Stimulated activated CD8-positive, alpha-beta memory T cell treated with anti-CD3 and anti-CD28 coated beads, Interleukin-2, amount 100 ng/mL, for 48 hours (primary cell): ENCODE measurements around the gene BYSL.

ENCODE experiments used
- DNase-seq, 2 donors: peaks; one replicate each; pipeline ENCODE4 v3.0.0-alpha.2; 2020; ENCODE audit warnings: low read depth in 2 of 2

The BYSL gene

GRCh38 chr6:41914869-41915530 lies 6.3 kb upstream of the BYSL start:
- DNase-seq = no peak

GRCh38 chr6:41917528-41917927 lies 3.8 kb upstream of the BYSL start:
- no peak for DNase-seq

DNA sequence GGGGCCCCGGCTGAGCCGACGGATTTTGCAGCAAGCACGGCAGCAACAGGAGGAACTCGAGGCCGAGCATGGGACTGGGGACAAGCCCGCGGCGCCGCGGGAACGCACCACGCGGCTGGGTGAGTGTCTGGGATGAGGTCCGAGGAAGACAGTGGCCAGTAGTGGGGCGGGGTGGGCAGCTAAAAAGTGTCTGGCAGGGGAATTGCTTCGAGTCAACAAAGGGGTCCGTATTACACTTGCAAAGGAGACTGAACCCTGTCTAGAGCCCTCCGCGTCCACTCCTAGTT lies 356 bp downstream of the BYSL start:
- no peak for DNase-seq

DNA sequence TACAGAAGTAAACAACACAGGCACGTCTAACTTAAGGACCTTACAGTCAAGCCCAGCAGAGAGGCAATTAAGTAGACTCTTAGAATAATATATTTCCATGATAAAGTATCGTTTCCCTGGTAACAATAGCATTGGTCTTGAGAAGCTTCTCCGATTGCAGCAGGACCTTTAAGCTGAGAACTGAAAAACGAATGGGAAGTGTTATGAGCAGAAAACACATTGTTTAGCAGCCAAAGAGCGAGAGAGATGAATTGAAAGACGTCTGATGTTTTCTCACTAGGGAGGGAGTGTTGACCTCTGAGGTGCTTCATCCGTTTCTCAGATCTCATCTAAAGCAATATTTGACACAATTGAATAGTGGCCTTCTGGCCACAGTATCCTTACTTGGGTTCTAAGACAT lies 855 bp downstream of the BYSL start:
- DNase-seq = no peak

DNA sequence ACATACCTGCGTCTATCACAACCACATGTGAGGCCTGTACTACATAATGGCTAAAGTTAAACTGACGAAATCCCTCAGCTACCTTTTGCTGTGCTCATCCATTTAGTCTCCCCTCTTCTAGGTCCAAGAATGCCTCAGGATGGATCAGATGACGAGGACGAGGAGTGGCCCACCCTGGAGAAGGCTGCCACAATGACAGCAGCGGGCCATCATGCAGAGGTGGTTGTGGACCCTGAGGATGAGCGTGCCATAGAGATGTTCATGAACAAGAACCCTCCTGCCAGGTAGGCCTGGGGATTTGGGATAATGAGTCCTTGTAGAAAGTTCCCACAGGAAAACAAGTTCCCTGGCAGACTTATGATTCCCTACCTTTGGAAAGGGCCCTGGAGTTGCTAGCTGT lies 6.0 kb downstream of the BYSL start:
- DNase-seq = no peak

GRCh38 chr6:41929924-41930323 lies 8.6 kb downstream of the BYSL start:
- no peak for DNase-seq

DNA sequence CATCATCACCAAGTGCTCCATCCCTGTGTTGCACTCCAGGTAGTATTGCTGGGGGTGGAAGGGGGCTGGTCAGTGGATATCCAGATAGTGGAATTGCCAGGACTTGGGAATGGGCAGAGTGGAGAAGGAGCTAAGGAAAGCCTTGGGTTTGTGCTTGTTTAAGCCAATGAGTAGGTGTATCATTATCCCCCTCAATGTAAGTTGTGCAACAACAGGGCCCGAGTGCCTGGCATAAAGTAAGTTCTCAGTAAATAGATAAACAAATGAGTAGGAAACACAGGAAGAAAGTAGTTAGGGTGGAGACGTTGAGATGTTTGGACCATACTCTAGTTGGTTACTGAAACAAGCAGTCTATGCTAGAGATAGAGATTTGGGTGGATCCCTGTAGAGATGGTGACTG lies 10.5 kb downstream of the BYSL start:
- DNase-seq = no peak

DNA sequence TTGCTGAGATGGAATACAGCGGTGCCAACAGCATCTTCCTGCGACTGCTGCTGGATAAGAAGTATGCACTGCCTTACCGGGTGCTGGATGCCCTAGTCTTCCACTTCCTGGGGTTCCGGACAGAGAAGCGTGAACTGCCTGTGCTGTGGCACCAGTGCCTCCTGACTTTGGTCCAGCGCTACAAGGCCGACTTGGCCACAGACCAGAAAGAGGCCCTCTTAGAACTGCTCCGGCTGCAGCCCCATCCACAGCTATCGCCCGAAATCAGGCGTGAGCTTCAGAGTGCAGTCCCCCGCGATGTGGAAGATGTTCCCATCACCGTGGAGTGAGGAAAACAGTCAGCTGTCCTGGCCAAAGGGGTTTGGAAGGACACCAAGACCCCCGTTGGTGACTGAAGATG lies 11.1 kb downstream of the BYSL start:
- DNase-seq = no peak

- DNase-seq = no peak
These were observed 13.2 kb downstream of the BYSL start for GRCh38 chr6:41934278-41935192.

- DNase-seq = no peak
These were observed 13.9 kb downstream of the BYSL start for GRCh38 chr6:41935193-41935574.

GRCh38 chr6:41935685-41936072 lies 14.4 kb downstream of the BYSL start:
- no peak for DNase-seq

DNA sequence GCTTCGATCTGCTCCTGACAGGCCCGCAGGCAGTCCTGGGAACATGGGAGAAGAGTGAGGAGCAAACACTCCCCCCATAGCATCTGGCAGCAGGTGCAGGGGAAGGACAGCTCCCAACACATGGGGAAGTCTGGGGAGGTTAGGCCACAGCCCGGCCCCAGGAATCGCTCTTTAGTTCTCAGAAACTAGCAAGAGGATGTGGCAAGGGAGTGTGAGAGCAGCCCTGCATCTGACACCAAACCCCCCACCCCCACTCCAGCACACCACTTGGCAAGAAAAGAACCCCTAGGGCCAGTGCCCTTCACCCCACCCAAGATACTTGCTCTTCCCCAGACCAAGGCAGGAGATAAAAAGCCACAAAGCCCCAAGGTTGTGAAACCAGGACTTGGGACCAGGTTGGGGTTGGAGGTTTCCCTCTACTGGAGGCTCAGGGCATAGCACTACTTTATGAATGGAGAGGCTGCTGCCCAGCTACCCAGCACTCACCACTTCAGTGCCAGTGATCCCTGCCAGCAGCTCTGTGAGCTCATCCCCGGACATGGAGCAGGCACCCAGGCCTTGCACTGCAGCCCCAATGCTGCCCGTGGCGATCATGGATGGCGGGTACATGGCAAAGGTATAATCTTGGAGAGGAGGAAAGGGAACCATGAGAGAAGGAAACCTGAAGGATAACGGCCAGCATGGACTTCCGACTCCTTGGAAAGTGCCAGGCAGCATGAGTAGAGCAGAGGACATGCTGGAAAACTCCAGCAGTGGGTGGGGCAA lies 15.0 kb downstream of the BYSL start:
- peak; percentile 71 to 76 for DNase-seq

GRCh38 chr6:41937472-41937860 lies 16.2 kb downstream of the BYSL start:
- DNase-seq = no peak

DNA sequence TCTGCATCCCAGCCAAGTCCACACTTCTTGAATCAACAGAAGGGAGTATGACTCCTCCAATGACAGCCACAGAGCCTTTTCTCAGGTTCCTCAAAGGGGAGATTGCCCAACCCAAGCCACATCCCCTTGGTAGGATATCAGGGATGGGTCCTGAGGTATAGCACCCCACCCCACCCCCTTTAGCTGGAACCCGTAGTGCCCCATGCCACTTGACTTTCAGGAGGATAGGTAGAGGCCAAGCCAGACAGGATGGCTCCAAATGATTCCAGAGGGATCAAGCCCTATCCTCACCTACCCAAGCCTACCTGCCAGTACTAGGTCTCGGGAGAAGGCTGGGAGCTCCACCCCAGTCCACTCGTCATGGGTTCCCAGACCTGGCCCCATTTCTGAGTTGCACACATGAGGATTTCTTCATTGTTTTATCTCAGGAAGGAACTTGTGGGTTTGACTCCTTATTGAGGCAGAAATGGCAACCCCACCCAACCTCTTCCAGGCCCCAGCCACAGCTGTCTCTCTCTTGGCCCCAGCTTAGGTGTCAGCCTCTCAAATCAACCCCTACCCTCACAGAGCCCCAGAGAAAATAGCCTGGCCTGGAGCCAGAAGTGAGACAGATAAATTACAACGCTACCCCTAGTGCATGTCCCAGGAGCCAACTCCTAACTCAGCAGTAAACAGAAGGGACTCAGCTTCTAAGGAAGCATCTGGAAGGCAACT lies 16.7 kb downstream of the BYSL start:
- no peak for DNase-seq

DNA sequence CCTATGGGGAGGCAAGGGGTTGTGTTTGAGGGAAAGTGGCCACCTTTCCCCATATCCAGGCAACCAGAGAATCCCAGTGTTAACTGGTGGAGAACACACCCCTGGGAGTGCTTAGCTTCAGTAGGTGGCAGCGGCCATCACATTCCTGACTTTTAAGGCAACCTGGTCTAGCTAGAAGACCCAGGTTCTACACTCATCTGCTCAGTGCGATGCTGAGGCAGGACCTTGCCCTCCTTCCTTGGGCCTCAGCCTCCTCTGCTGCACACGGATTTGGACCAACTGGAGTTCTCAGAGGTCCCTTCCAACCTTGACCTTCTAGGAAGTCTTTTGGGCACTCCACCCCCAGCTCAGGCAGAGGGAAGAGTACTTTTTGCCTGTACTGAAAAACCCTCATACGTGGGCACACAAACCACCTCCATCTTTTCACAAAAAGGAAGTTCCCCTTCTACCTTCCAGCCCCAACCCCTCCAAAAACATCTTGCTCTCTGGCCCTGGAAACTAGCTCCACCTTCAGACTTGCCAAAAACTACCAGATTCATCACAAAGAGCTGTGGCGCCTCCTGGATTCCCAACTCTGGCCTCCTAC lies 17.4 kb downstream of the BYSL start:
- DNase-seq = no peak

DNA sequence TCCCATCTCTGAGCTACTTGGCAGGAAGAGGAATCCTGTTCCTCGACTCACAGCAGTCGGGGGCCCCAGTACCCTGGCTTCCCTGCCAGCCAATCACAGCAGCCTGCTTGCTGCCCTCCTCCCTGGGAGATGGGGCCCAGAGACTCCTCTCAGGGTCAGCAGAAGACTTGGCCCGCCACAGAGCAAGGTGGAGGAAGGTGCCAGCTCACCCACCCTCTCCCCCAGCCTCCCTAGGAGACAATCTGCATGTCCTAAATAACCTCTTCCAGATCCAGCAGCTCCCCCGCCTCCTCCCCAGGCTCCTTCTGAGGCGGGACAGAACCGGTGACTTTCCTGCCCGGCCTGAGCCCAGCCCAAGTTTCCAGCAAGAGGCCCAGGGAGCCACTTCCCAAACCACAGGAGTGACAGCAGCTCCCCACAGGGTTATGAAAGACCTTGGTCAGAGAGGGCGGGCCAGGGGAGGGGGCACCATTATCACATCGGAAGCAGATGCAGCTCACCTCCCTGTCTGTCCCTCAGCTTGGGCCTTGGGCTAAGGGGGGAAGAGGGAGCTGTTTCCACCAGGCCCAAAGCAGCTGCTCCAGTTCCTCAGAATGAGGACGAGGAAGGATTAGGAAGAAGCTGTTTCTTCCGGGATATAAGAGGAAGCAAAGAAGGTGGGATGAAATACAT lies 18.0 kb downstream of the BYSL start:
- DNase-seq = peak; percentile 38 to 48

DNA sequence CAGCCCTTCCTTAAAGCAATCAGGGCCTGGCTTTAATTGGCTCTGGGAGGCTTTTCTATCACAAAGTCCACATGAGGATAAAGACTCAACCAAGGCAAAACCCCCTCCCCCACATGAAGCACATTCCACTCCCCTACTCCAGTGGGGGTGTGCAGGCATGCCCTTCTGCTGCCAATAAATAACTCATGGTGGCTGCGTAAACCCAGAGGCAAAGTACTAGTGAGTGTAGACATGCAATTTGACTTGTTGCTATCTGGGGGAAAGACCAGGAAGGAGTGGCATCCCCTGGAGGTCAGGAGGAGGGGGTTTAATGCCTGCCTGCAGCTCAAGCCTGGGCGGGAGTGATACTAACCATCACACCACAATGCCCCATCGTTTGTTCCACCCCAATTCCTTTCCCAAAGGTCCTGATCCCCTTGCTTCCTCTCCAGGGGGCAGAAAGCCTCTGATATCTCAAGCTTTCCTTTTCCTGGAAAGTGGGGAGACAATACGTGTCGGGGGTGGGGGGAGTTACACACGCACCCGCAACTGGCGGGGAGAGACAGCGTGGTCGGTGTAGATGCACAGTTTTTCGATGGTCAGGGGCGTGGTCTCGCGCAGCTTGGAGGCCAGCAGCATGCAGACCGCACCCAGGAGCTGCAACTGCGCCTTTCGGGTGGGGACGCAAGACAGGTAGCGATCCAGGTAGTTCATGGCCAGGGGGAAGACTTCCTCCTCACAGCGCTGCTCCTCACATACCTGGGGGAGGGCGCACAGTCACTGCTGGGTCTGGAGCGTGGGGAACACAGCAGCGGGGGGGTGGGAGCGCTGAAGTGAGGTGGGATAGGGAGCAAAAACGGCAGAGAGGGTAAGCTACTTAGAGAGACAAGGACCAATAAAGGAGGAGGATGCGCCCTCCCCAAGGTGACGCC lies 18.8 kb downstream of the BYSL start:
- DNase-seq = peak; percentile 43 to 48

DNA sequence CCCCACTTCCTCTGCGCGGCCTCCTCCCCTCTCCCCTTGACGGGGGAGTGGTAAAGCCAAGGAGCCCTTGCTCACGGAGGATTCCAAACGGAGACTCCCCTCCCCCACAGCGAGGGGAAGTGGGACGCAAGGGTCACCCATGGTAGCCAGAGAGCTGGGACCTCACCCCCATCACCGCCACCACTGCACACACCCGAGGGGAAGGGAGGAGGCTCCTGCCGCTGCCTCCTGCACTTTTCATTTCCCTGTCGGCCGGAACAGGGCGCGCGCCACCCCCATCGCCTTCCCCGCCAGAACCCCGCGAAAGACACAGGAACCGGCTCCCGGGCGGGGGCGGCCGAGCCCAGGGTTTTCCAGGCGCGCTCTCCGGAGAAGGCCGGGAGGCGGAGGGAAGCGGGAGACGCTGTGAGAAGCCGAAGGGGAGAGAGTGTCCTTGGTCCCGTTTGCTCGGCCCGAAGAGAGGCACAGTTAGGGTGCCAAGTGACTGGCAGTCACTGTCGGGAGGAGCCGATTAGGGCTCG lies 19.5 kb downstream of the BYSL start:
- DNase-seq = peak; percentile 36 to 58

DNA sequence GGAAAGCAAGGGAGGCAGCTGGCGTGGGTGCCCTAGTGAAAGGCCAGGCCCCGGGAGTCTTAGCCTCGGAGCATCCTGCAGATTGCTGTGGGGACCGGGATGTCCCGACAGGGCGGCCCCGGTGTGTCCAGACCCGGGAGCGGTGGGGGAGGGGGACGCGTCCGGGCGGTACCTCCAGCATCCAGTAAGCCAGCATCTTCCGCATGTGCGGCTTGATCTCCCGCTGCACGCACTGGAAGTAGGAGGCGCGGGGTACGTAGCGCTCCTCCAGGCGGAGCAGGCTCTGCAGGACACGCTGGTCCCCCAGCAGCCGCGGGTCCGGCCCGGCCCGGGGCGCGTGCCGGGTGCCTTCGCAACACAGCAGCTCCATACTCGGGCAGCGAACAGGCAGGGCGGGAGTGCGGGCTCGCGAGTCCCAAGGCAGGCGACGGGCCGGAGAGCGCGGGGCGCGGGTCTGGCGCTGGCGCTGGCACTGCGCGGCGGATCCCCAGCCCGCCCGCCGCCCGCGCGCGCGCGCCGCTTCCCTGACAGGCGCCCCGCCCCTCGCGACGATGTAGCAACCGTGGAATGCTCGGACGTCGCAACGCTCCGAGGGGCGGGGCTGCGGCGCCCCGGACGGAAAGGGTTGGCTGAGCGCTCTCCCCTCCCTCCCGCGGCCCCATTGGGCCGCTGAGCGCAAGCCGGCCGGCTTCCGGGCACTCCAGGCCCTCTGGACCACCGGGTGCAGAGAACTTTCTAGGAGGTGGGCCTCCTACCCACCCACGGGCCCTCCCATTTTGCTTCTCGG lies 20.2 kb downstream of the BYSL start, which contains the start of gene CCND3:
Gene CCND3 (minus strand): TSS at position 529 of the 787 bp plus-strand sequence. CDS start 159 bp downstream, at position 370.
- peak; percentile 91 to 92 for DNase-seq
